SK-N-SH treated with all-trans-retinoic acid at 6 μM for 48 hours (cell line): ENCODE results near the gene MARK3.

Experiments used
- ATAC-seq: fragments of 200-7000 bp; cut with Tn5 transposase; 3 replicates; pipeline ENCODE4 v1.9.1; 2020; ENCODE audit warnings: mild to moderate bottlenecking, moderate library complexity
- ARNTL ChIP-seq: fragments of 450-650 bp; formaldehyde crosslinking; IDR thresholded peaks from 2 replicates; pipeline ENCODE4 v1.5.0; 2020; ENCODE audit warnings: low read depth, mild to moderate bottlenecking, moderate library complexity, borderline replicate concordance
- BACH2 ChIP-seq: fragments of 250-450 bp; sonication (Bioruptor Pico); IDR thresholded peaks from 2 replicates; pipeline ENCODE4 v1.9.0; 2021; ENCODE audit warnings: mild to moderate bottlenecking, borderline replicate concordance
- CSDC2 ChIP-seq: fragments of 250-450 bp; sonication (Bioruptor Pico); IDR thresholded peaks from 2 replicates; pipeline ENCODE4 v1.5.0; 2020; ENCODE audit warnings: mild to moderate bottlenecking, moderate library complexity
- ESRRG ChIP-seq: fragments of 250-450 bp; sonication (Bioruptor Pico); IDR thresholded peaks from 2 replicates; pipeline ENCODE4 v1.6.1; 2021; ENCODE audit warnings: mild to moderate bottlenecking
- GLIS3 ChIP-seq: fragments of 250-450 bp; sonication (Bioruptor Pico); IDR thresholded peaks from 2 replicates; pipeline ENCODE4 v1.5.0; 2020; ENCODE audit warnings: mild to moderate bottlenecking, moderate library complexity
- OSR1 ChIP-seq: fragments of 250-450 bp; sonication (Bioruptor Pico); IDR thresholded peaks from 2 replicates; pipeline ENCODE4 v1.8.0; 2022; ENCODE audit warnings: moderate library complexity, mild to moderate bottlenecking, inconsistent platforms
- PATZ1 ChIP-seq: fragments of 250-450 bp; sonication (Bioruptor Pico); IDR thresholded peaks from 2 replicates; pipeline ENCODE4 v1.8.0; 2020; ENCODE audit warnings: mild to moderate bottlenecking, moderate library complexity, borderline replicate concordance
- PPARA ChIP-seq: fragments of 250-450 bp; sonication (Bioruptor Pico); IDR thresholded peaks from 2 replicates; pipeline ENCODE4 v1.5.0; 2020; ENCODE audit warnings: mild to moderate bottlenecking, borderline replicate concordance
- RARB ChIP-seq: fragments of 250-450 bp; sonication (Bioruptor Pico); IDR thresholded peaks from 2 replicates; pipeline ENCODE4 v1.8.0; 2021; ENCODE audit warnings: mild to moderate bottlenecking, moderate library complexity
- SNAI2 ChIP-seq: fragments of 250-450 bp; sonication (Bioruptor Pico); IDR thresholded peaks from 2 replicates; pipeline ENCODE4 v1.5.0; 2020; ENCODE audit warnings: mild to moderate bottlenecking, moderate library complexity
- TCF4 ChIP-seq: fragments of 250-450 bp; sonication (Bioruptor Pico); IDR thresholded peaks from 2 replicates; pipeline ENCODE4 v1.8.0; 2021; ENCODE audit warnings: mild to moderate bottlenecking, moderate library complexity, borderline replicate concordance
- TOX ChIP-seq: fragments of 250-450 bp; sonication (Bioruptor Pico); IDR thresholded peaks from 2 replicates; pipeline ENCODE4 v1.8.0; 2021; ENCODE audit warnings: mild to moderate bottlenecking, moderate library complexity, borderline replicate concordance
- ZC3H10 ChIP-seq: fragments of 250-450 bp; sonication (Bioruptor Pico); IDR thresholded peaks from 2 replicates; pipeline ENCODE4 v1.5.1; 2021; ENCODE audit warnings: mild to moderate bottlenecking, moderate library complexity
- ZFP30 ChIP-seq: fragments of 450-650 bp; formaldehyde crosslinking; IDR thresholded peaks from 2 replicates; pipeline ENCODE4 v1.5.0; 2022; ENCODE audit warnings: mild to moderate bottlenecking, moderate library complexity
- ZNF565 ChIP-seq: fragments of 450-650 bp; formaldehyde crosslinking; conservative IDR thresholded peaks from 2 replicates; pipeline ENCODE4 v1.5.0; 2020; ENCODE audit warnings: low read depth, mild to moderate bottlenecking, moderate library complexity
- ZNF70 ChIP-seq: fragments of 450-650 bp; formaldehyde crosslinking; IDR thresholded peaks from 2 replicates; pipeline ENCODE4 v1.5.0; 2020; ENCODE audit warnings: mild to moderate bottlenecking, moderate library complexity
- ZNF8 ChIP-seq: fragments of 450-650 bp; formaldehyde crosslinking; IDR thresholded peaks from 2 replicates; pipeline ENCODE4 v1.5.0; 2020; ENCODE audit warnings: mild to moderate bottlenecking, moderate library complexity
- TF ChIP-seq, protein P1 (sequence below): fragments of 250-450 bp; sonication (Bioruptor Pico); IDR thresholded peaks from 2 replicates; pipeline ENCODE4 v1.5.0; 2020; ENCODE audit warnings: mild to moderate bottlenecking, moderate library complexity
- TF ChIP-seq, protein P2 (sequence below): fragments of 250-450 bp; sonication (Bioruptor Pico); IDR thresholded peaks from 2 replicates; pipeline ENCODE4 v1.8.0; 2021; ENCODE audit warnings: low read depth, mild to moderate bottlenecking, moderate library complexity, borderline replicate concordance
- TF ChIP-seq, protein P3 (sequence below): fragments of 250-450 bp; sonication (Bioruptor Pico); IDR thresholded peaks from 2 replicates; pipeline ENCODE4 v1.5.1; 2020; ENCODE audit warnings: low read depth, mild to moderate bottlenecking, moderate library complexity

The MARK3 gene

DNA sequence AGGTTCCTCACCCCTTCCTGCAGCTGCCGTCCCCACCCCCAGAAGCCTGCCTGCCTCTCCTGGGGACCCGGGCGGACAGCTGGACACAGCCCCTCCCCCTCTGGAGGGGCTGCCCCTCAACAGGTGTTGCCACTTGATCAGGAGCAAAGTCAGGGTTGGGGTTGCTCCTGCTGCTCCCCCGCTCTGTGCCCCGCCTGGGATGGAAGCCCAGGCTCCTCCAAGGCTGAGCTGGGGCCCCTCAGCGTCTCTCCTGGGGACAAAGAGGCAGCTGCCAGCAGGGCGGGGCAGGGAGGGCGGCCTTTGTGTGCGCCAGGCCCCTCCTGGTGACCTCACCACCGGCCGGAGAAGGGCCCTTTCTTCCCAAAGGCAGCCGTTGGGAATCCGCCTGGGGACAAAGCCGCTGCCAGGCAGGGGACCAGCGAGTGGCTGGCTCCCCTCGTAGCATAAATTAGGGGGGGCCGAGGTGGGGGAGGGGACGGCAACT, 157.4 kb downstream of the MARK3 start:
- ATAC-seq = no peak
- TF ChIP-seq ARNTL (CRISPR knock-in tag) (no peak), GLIS3 (CRISPR knock-in tag) (no peak)

GRCh38 chr14:103543140-103543539, 157.9 kb downstream of the MARK3 start:
- ATAC-seq = no peak
- no peak for TF ChIP-seq BACH2 (CRISPR knock-in tag)
- TF ChIP-seq TCF4 (CRISPR knock-in tag) = no peak
- no peak for TF ChIP-seq ZFP30 (CRISPR knock-in tag)
- no peak for TF ChIP-seq PPARA
- no peak for TF ChIP-seq ZNF8 (CRISPR knock-in tag)
- no peak for TF ChIP-seq RARB (CRISPR knock-in tag)

- TF ChIP-seq ZFP30 (CRISPR knock-in tag) (no peak), ZNF565 (CRISPR knock-in tag) (no peak), RARB (CRISPR knock-in tag) (no peak), TCF4 (CRISPR knock-in tag) (no peak), GLIS3 (CRISPR knock-in tag) (no peak), TOX (CRISPR knock-in tag) (no peak), ESRRG (CRISPR knock-in tag) (no peak), BACH2 (CRISPR knock-in tag) (no peak), PPARA (no peak), OSR1 (no peak), CSDC2 (no peak), ARNTL (CRISPR knock-in tag) (no peak), PATZ1 (CRISPR knock-in tag) (no peak)
- TF ChIP-seq, protein P1, sequence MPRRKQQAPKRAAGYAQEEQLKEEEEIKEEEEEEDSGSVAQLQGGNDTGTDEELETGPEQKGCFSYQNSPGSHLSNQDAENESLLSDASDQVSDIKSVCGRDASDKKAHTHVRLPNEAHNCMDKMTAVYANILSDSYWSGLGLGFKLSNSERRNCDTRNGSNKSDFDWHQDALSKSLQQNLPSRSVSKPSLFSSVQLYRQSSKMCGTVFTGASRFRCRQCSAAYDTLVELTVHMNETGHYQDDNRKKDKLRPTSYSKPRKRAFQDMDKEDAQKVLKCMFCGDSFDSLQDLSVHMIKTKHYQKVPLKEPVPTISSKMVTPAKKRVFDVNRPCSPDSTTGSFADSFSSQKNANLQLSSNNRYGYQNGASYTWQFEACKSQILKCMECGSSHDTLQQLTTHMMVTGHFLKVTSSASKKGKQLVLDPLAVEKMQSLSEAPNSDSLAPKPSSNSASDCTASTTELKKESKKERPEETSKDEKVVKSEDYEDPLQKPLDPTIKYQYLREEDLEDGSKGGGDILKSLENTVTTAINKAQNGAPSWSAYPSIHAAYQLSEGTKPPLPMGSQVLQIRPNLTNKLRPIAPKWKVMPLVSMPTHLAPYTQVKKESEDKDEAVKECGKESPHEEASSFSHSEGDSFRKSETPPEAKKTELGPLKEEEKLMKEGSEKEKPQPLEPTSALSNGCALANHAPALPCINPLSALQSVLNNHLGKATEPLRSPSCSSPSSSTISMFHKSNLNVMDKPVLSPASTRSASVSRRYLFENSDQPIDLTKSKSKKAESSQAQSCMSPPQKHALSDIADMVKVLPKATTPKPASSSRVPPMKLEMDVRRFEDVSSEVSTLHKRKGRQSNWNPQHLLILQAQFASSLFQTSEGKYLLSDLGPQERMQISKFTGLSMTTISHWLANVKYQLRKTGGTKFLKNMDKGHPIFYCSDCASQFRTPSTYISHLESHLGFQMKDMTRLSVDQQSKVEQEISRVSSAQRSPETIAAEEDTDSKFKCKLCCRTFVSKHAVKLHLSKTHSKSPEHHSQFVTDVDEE = no peak
- TF ChIP-seq, protein P2, sequence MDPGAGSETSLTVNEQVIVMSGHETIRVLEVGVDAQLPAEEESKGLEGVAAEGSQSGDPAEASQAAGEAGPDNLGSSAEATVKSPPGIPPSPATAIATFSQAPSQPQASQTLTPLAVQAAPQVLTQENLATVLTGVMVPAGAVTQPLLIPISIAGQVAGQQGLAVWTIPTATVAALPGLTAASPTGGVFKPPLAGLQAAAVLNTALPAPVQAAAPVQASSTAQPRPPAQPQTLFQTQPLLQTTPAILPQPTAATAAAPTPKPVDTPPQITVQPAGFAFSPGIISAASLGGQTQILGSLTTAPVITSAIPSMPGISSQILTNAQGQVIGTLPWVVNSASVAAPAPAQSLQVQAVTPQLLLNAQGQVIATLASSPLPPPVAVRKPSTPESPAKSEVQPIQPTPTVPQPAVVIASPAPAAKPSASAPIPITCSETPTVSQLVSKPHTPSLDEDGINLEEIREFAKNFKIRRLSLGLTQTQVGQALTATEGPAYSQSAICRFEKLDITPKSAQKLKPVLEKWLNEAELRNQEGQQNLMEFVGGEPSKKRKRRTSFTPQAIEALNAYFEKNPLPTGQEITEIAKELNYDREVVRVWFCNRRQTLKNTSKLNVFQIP (CRISPR knock-in tag) = no peak
- TF ChIP-seq, protein P3, sequence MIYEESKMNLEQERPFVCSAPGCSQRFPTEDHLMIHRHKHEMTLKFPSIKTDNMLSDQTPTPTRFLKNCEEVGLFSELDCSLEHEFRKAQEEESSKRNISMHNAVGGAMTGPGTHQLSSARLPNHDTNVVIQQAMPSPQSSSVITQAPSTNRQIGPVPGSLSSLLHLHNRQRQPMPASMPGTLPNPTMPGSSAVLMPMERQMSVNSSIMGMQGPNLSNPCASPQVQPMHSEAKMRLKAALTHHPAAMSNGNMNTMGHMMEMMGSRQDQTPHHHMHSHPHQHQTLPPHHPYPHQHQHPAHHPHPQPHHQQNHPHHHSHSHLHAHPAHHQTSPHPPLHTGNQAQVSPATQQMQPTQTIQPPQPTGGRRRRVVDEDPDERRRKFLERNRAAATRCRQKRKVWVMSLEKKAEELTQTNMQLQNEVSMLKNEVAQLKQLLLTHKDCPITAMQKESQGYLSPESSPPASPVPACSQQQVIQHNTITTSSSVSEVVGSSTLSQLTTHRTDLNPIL (CRISPR knock-in tag) = no peak
- no peak for ATAC-seq
Measured at GRCh38 chr14:103543721-103544387, 158.6 kb downstream of the MARK3 start.

- no peak for ATAC-seq
- TF ChIP-seq PPARA (no peak), OSR1 (no peak), ZC3H10 (CRISPR knock-in tag) (no peak), TOX (CRISPR knock-in tag) (no peak), ZNF8 (CRISPR knock-in tag) (no peak), GLIS3 (CRISPR knock-in tag) (no peak), ZFP30 (CRISPR knock-in tag) (no peak), SNAI2 (CRISPR knock-in tag) (no peak), ZNF70 (CRISPR knock-in tag) (no peak)
- TF ChIP-seq, protein P2 (CRISPR knock-in tag) = no peak
- TF ChIP-seq, protein P1 = no peak
Measured at GRCh38 chr14:103544388-103545218, 159.4 kb downstream of the MARK3 start.
